NCI-H2107 (cell line): ENCODE results near the gene KAT7.

Experiments
- DNase-seq: peaks from one replicate; lab custom pipeline; 2025; lab: John Stamatoyannopoulos, UW

Gene KAT7

GRCh38 chr17:49760932-49761558 is 27.4 kb upstream of the KAT7 start:
- no peak for DNase-seq

- DNase-seq = no peak
These were observed 26.1 kb upstream of the KAT7 start for GRCh38 chr17:49762151-49762941.

DNA sequence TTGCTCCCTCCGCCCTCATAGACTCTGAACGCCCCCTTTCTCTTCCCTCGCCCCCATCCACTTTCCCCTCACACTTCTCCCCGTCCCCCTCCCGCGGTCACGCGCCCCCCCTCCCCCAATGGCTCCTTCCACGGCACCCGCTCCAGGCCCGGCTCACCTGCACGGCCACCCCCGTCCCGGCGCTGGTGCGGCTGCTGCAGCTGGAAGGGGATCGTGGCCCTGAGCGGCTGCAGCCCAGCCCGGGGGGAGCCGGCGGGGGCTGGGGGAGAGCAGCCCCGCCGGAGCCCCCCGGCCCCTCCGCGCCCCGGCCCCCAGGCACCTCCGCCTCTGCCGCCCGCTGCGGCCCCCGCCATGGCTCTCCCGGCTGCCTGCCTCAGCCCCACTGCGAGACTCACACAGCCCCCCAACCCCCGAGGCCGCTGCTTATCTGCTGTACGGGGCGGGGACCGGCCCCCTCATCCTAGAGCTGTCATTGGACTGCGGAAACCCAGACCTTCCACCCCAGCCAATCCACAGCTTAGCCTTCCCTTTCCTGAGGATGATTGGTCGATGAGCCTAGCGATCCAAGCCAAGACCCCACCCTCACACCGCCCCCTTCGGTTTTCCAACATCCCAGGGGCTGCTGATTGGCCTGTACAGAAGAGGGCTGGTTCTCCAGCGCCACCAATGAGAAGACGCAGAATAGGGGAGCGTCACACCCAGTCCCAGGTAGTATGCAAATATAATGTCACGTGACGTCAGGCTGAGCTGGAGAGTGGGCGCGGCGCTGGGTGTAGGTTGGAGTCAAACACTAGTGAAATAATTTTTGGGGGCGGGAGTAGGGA is 24.5 kb upstream of the KAT7 start, which contains the start of gene FAM117A:
Gene FAM117A (minus strand): TSS at position 397 of the 824 bp plus-strand sequence. CDS start 44 bp downstream, at position 353.
- DNase-seq = peak; percentile 98

- no peak for DNase-seq
These were observed 23.8 kb upstream of the KAT7 start for GRCh38 chr17:49764559-49765180.

- DNase-seq = no peak
These were observed 21.5 kb upstream of the KAT7 start for GRCh38 chr17:49766918-49767530.

GRCh38 chr17:49775546-49776260 is 12.8 kb upstream of the KAT7 start:
- DNase-seq = no peak

- no peak for DNase-seq
These were observed 11.8 kb upstream of the KAT7 start for GRCh38 chr17:49776551-49777300.

DNA sequence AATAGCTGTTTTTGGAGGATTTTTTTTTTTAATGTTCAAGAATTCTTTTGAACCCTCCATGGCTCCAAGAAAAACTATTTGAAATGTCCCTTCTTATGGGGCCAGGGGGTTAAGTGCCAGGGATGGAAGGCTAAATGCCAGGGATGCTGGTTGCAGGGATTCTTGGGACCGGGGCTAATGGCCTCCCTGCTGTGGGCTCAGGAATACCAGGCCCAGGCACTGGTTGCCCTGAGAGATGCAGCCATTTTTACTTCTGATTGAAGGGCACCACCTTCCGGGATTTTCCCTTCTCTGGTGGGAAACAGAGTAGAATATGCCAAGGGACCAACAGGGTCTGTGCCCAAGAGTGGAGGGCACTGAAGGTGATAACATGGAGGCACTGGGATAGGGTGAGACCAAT is 10.9 kb upstream of the KAT7 start:
- DNase-seq = no peak

DNA sequence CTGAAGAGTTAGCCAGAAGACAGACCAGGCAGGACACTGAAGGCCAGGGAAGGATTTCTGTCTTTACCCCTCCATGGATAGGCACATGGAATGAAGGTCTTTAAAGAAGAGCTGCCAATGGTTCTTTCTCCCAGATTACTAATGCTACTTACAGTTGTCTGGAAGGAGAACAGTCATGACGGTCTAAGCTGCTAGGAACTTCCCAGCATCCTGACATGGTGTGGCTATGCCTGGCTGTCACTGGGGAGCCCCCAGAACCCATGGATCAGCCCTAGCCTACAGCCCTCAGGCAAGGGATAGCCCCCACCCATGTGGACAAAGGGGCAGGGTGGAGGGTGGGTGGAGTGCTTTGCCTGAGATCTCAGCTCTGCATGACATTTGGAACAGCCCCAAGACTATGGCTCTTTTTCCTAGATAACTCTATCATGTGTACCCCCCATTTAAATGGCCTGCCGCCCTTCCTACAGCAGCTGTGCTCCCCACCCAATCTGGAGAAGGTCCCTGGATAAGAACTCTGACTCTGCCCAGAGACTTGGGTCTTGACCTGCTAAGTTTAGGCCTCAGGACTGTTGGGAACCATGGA is 9.2 kb upstream of the KAT7 start:
- DNase-seq = no peak

DNA sequence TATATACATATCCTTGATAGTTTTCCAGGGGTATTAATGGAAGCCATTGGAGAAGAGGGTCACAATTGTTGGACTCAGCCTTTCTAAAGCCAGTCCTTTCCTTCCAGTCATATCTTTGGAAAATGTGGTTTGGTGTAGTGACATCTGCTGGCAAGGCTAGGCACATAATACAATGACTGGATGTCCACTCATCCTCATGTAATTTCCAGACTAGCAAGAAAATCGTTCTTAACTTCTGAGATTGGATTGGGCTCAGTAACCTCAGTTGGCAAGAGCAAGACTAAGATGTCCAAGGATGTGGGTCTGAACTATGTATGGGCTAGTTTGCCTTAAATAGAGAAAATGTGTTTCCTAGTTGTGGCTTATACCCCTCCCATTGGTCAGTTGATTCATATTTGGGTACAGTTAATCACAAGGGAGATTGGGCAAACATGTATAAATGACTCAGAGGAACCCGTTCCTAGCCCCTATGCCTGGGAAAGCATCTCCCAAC is 8.7 kb upstream of the KAT7 start:
- no peak for DNase-seq

GRCh38 chr17:49783071-49783715 is 5.3 kb upstream of the KAT7 start:
- no peak for DNase-seq

DNA sequence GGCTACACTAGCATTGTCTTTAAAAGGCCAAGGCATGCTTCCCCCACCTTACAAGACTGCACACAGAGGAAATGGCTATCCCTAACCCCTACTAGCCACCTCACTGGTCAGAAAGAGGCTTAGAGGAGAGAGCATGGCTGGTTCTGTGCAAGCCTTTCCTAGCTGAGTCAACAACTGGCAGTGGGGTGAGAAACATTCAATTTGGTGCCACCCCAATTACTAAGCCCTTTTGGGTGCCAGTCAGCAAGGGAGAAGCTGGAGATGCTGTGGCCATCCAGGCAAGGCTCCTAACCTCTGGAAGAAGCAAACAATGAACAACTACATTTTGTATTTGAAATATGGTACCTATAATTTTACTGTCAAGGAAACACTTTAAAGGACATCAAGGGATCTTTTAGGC is 4.7 kb upstream of the KAT7 start:
- no peak for DNase-seq

GRCh38 chr17:49784636-49785035 is 3.8 kb upstream of the KAT7 start:
- no peak for DNase-seq

- DNase-seq = no peak
These were observed 500 bp upstream of the KAT7 start for GRCh38 chr17:49787884-49788477.

- DNase-seq = no peak
These were observed 730 bp downstream of the KAT7 start for GRCh38 chr17:49789243-49789578.

- DNase-seq = no peak
These were observed 4.8 kb downstream of the KAT7 start for GRCh38 chr17:49793309-49793708.

DNA sequence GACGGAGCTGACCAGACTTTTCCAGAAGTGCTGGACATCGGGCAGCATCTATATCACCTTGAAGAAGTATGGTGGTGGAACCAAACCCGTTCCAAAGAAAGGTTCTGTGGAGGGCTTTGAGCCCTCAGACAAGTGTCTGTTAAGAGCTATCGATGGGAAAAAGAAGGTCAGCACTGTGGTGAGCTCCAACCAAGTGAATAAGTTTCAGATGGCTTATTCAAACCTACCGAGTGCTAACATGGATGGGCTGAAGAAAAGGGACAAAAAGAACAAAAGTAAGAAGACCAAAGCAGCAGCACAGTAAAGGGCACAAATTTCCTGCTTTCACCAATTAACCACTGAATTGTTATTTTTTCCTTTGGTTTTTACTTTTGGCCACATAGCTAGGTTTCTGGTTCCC is 6.9 kb downstream of the KAT7 start:
- no peak for DNase-seq

GRCh38 chr17:49798182-49798581 is 9.7 kb downstream of the KAT7 start:
- no peak for DNase-seq

- DNase-seq = no peak
These were observed 10.3 kb downstream of the KAT7 start for GRCh38 chr17:49798738-49799137.
